HG02623 (cell line): Measurements from ENCODE around the gene CCT7.
"Not testable (repeated sequence)": the region's sequence is repeated elsewhere in the genome, so short reads cannot be mapped to it uniquely, and the experiment has no call there.

Experiments
- ATAC-seq: cut with Tn5 transposase; IDR thresholded peaks from one replicate; pipeline ENCODE4 v1.9.1; 2021; ENCODE audit warnings: moderate library complexity; ENCODE audit not compliant: unreplicated experiment

Gene CCT7

GRCh38 chr2:73233932-73234832, at the start of gene CCT7:
CCT7 (plus strand) TSS chr2:73234308; CDS start chr2:73234379, 71 bp downstream.
- ATAC-seq = peak; percentile 56

DNA sequence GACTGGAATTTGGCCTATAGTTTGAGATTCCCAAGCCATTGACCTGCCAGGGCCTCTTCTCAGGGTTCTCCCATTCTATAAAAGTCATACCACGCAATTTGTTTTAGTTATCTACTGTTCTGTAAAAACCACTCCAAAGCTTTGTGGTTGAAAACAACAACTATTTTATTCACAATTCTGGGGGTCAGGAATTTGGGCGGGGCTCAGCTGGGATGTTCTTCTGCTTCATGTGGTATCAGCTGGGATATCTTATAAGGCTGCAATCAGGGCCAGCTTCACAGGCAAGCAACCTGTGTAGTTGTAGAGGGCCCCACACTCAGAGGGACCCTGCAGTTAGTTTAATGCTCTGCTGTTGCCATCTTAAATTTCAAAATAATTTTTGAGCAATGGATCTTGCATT, 48.1 kb upstream of the CCT7 start:
- no peak for ATAC-seq

- ATAC-seq = no peak
Observed at GRCh38 chr2:73187549-73187948, 46.6 kb upstream of the CCT7 start.

DNA sequence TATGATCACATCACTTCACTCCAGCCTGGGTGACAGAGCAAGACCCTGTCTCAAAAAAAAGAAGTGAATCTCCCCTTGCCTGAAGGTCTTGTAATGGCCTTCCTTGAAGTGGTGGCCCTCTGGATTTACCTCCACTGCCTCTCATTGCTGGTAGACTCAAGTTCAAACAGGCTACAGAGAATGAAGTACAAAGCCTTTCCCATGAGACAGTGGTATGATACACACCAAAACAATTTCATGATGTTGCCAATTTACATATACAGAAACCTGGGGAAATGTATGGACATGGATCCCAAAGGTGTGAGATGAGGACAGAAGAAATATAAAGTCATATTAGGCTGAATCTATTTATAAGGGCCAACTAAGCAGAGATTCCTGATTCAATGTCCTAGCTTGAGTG, 36.5 kb upstream of the CCT7 start:
- ATAC-seq = no peak

GRCh38 chr2:73200281-73200680, 33.8 kb upstream of the CCT7 start:
- ATAC-seq = not testable (repeated sequence)

- no peak for ATAC-seq
Observed at GRCh38 chr2:73202156-73203054, 31.7 kb upstream of the CCT7 start, which contains the start of gene NOTO. NOTO (plus strand) TSS chr2:73202574; CDS start chr2:73202667, 93 bp downstream.

DNA sequence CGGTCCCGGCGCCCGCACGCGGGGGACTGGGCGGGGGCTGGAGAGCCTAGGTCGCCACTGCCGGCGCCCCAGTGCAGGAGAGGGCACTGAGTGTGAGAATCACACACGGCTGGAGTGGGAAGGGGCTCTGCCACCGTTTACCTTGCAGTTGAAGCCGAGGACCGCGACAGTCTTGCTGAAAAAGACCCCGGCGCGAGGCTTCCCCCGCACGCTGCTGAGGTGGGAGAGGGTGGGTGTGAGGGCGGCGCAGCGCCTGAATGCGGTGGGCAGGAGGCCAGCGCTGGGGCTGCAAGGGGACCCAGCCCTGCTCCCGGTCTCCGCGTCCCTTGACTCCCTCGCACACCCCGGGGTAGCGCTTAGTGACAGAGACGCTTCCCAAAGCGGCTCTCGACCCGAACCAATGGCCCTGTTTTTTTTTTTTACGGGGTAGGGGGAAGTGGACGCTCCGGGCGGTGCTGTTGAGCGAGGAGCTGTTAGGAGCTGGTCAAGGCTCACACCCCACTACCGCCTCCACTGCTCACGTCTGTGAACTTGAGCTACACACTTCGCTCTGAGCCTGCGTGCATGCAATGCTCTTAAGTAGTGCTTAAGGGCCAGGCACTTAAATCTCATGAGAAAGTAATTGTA, 30.9 kb upstream of the CCT7 start:
- no peak for ATAC-seq

DNA sequence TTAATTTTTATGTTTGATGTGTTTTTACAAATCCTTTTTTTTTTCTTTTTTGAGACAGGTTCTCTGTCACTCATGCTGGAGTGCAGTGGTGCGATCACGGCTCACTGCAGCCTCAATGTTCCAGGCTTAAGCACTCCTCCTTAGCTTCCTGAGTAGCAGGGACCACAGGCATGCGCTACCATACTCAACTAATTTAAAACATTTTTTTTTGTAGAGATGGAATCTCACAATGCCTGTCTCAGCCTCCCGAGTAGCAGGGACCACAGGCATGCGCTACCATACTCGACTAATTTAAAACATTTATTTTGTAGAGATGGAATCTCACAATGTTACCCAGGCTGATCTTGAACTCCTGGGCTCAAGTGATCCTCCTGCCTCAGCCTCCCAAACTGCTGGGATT, 28.5 kb upstream of the CCT7 start:
- no peak for ATAC-seq

- no peak for ATAC-seq
Observed at GRCh38 chr2:73208258-73208657, 25.9 kb upstream of the CCT7 start.

DNA sequence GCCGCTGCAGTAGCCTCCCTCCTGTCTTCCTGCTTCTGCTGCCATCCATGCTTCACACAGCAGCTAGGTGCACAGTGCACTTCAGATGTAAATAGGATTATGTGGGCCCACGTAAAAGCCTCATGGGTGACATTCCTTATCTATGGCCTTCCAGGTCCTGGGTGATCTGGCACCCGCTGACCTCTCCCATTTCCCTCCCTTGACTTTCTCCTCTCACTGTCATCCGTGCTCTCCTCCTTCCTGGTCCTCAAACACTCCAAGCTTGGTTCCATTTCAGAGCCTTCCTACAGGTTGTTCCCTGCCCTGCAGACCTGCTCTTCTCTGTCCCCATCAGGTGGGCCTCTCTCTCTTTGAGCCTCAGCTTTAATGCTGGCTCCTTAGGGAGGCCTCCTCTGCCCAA, 24.1 kb upstream of the CCT7 start:
- no peak for ATAC-seq

GRCh38 chr2:73210696-73211095, 23.4 kb upstream of the CCT7 start:
- no peak for ATAC-seq

DNA sequence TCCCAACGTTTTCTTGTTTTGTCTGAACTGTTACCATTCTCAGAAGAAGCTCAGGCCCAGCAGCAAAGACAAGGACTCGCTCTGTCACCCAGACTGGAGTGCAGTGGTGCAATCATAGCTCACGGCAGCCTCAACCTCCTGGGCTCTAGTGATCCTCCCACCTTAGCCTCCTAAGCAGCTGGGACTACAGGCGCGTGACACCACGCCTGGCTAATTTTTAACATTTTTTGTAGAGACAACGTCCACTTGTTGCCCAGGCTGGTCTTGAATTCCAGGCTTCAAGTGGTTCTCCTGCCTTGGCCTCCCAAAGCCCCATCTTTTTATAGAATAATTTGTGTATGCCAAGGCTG, 22.0 kb upstream of the CCT7 start:
- ATAC-seq = no peak

DNA sequence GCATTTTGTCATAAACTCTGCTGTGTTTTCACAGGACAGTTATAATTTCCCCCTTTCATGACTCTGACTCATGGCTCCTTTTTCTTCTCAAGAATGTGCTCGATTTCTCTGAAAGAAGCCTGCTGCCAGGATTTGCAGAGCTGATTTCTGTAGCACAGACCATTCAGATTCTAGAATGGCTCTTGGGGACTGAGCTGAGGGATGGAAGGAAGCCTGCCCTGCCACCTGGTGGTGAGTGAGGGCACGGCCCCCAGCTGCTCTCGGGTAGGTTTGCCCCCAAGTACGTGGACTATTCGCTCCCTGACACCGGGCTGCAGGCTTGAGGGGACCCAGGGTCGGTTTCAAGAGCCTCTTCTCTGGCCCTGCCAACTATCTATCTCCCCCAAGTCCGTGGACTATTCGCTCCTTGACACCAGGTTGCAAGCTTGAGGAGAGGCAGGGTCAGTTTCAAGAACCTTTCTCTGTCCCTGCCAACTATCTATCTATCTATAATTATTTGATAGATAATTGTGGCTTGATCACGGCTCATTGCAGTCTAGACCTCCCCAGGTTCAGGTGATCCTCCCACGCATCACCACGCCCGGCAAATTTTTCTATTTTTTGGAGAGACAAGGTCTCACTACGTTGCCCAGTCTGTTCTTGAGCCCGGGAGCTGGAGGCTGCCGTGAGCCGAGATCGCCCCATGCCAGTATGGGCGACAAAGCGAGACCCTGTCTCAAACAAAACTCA, 21.5 kb upstream of the CCT7 start:
- peak; percentile 65 for ATAC-seq

GRCh38 chr2:73214120-73215035, 19.7 kb upstream of the CCT7 start, which contains the start of gene SMYD5:
SMYD5 (plus strand) TSS chr2:73214245; CDS start chr2:73214267, 22 bp downstream.
- peak; percentile 92 for ATAC-seq

DNA sequence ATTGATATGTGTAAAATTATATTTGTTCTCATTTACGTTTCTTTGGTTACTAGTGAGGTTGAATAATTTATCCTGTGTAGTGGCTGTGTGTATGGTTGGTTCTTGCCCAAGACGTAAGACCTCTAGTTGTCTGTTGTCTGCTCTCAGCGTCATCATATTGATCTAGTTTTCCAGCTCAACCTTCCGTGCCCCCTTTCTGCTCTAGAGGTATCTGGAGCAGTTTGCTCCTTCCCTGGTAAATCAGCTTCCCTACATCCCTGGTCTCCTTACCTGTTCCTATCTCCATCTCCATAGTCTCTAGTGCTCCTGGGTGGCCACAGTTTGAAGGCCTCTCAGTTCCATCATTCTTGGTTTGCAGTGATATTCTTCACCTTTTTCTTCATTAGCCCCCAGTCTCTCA, 18.9 kb upstream of the CCT7 start:
- ATAC-seq = no peak

- no peak for ATAC-seq
Observed at GRCh38 chr2:73217160-73217559, 16.9 kb upstream of the CCT7 start.

DNA sequence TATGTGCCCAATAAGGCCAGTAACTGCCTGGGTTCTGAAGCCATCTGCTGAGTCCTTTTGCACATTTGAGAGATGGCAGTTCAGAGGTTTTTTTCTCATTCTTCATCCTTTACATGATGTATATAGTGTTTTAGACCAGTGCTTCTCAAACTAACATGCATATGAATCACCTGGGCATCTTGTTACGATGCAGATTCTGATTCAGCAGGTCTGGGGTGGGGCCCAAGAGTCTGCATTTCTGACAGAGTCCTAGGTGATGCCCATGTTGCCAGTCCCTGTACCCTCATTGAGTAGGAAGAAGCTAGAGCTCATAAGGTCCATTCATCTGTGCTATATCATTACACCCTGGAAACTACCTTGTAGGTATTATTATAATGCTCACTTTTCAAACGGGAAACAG, 16.3 kb upstream of the CCT7 start:
- ATAC-seq = no peak

GRCh38 chr2:73218298-73218697, 15.8 kb upstream of the CCT7 start:
- ATAC-seq = no peak

DNA sequence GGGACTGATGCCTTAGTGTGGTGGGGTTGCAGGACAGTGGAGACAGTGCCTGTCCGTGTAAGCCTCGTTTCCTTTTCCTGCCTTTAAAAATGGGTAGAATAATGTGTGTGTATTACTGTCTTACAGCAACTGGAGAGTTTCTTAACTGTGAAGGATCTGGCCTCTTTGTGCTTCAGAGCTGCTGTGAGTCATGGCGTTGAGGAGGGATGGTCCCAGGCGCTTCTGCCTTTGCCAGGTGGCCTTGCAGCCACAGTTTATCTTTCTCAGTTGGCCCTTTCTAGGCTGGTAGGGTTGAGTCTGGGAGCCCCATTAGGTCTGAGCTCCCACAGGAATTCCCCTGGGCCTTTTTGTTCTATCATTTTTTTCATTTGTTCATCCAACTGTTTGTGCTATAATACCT, 10.3 kb upstream of the CCT7 start:
- ATAC-seq = no peak
